ENCODE data around the gene PSG6.
"Not testable (repeated sequence)": the region's sequence is repeated elsewhere in the genome, so short reads cannot be mapped to it uniquely, and the experiment has no call there.

- TF ChIP-seq EZH2 (IDR thresholded peaks at IDR 0.05; ENCODE audit: insufficient read depth, poor library complexity, severe bottlenecking); EZH2phosphoT487 (IDR thresholded peaks at IDR 0.05; ENCODE audit: insufficient read depth, low read depth): not testable (repeated sequence)
Observed at GRCh38 chr19:42900561-42900960, 17.1 kb downstream of the PSG6 start.
